Ovary (tissue), 9 donors: ENCODE data around the gene CYP2W1. TPM values are rescaled to one million over a fixed set of nuclear protein-coding genes. Genes with fewer than 3 reads are reported as not detected.

Experiments
- DNase-seq, 5 donors: peaks; one replicate each; pipeline ENCODE4 v3.0.0-alpha.2; 2019 to 2020
- H3K27ac ChIP-seq, 2 donors: fragments of 200-600 bp; one replicate each; pipeline versions ENCODE4 v1.5.1 to v1.8.0; 2019 to 2022
- H3K27me3 ChIP-seq: fragments of 200-600 bp; one replicate; pipeline ENCODE4 v1.8.0; 2022
- H3K36me3 ChIP-seq: fragments of 200-600 bp; sonication (generic); one replicate; pipeline ENCODE4 v1.5.1; 2019
- H3K4me1 ChIP-seq: one replicate; pipeline ENCODE4 v1.8.1; 2013; ENCODE audit warnings: mild to moderate bottlenecking, moderate library complexity; ENCODE audit not compliant: insufficient read depth
- H3K4me3 ChIP-seq: fragments of 200-600 bp; sonication (generic); one replicate; pipeline ENCODE4 v1.5.1; 2017
- H3K9me3 ChIP-seq, 2 donors: fragments of 200-600 bp in 1 of 2; sonication (generic) in 1 of 2; one replicate each; pipeline versions ENCODE4 v1.5.1 to v1.8.1; 2013 to 2019; ENCODE audit warnings: mild to moderate bottlenecking in 1 of 2, moderate library complexity in 1 of 2
- EP300 ChIP-seq: sonication (generic); formaldehyde crosslinking; IDR thresholded peaks from one replicate; pipeline ENCODE4 v1.6.1; 2017; ENCODE audit warnings: antibody characterized with exemption
- POLR2A ChIP-seq: fragments of 450-650 bp; IDR thresholded peaks from one replicate; pipeline ENCODE4 v1.6.1; 2017; ENCODE audit warnings: antibody characterized with exemption, mild to moderate bottlenecking, moderate library complexity
- WGBS, 3 donors: extraction: QIAGEN DNeasy Blood & Tissue Kit in 1 of 3; methylation state at CpG; one replicate each; pipeline versions ENCODE4 v1.1.5 to v1.1.7; 2013 to 2017; 5-methylcytosine and 5-hydroxymethylcytosine counted together
- intact Hi-C, 4 donors: fragments of 100-400 bp; cut with DNase I; formaldehyde crosslinking; loops; one replicate each; pipeline versions ENCODE4 v1.11.0 to v1.15.1; 2022 to 2023
- polyA plus RNA-seq, 2 donors: library from polyadenylated mRNA; stranded (reverse); fragments of 200-250 nt in 1 of 2; fragments of 350-450 nt in 1 of 2; fragmentation: Illumina TruSeq in 1 of 2; extraction: RNeasy Lipid Tissue Mini Kit (QIAGEN cat#74804) in 1 of 2; gene quantifications; one replicate each; pipeline ENCODE4 v1.2.3, GENCODE V29; 2013 to 2014
- total RNA-seq, 7 donors: library from RNA; depleted of rRNA in 2 of 7; stranded (reverse); fragments of >200 nt in 2 of 7; fragmentation: NEBNext Ultra II Directional in 3 of 7; extraction: Animal tissue kit (Norgen Biotek cat#: 25700) in 3 of 7; gene quantifications; one replicate each; pipeline versions ENCODE4 v1.1.0 to v1.2.4, GENCODE V29; 2016 to 2023
- TF ChIP-seq, protein P1 (sequence below), 3 donors: fragments of 450-650 bp in 2 of 3; fragments of 200-600 bp in 1 of 3; IDR thresholded peaks; one replicate each; pipeline versions ENCODE4 v1.5.1 to v1.8.0; 2016 to 2022; ENCODE audit warnings: antibody characterized with exemption in 3 of 3, mild to moderate bottlenecking in 1 of 3
- donor health status: DM: no; HTN: no; CAD: no; lungs with moderate emphysema.
- donor health status: DM: no; HTN: no; CAD: no.
- donor health status: Bipolar disorder and iron deficiency.
- donor health status: DM: yes; HTN: yes; CAD: no.
- donor health status: DM: no; HTN: no; CAD: no.
- donor health status: DM: yes; HTN: yes; CAD: no.

The CYP2W1 gene
- total and polyA plus RNA-seq, 9 donors = 0.64 to 5.2 (median 2.7) TPM; not detected in 2

DNA sequence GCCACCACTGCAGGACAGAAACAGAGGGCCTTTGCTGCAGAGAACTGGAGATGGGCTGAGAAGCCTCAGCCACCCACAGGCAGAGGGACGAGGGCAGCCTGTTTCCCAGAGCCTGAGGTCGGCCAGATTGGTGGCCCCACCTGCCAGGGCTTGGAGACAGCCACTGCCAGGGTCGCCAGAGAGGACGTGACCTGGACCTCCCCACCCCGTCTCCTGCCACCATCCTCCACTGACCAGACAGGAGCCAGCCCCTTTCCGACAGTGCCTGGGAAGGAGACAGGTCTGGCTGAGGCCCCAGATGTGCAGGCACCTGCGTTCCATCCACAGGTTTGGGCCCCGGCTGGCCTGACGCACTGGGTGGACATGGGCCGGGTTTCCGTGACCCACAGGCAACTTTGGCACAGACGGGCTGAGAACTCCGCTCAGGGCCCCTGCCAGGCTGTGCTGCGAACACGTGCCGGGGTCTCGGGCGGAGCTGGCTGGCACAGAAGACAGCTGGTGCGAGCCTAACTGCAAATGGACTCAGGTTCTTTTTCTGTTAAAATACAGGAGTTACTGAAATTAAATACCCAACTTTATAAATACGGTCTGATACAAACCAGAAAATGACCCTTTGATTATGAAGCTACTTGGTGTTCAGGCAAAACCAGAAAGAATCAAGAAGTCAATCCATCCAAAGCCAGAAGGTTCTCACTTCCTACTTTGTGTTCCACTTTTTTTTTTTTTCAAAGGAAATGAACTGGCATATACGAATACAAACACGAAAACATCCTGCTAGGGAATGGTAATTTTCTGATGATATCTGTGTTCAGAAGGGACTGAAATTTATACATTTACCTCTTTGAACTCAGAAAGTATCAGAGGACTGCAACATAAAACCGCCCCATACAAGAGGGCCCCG is 14.5 kb upstream of the CYP2W1 start:
- Histone ChIP-seq H3K9me3 (no peaks in the 10 kb centered on the region), H3K27ac (no peak overlapping the region), H3K27me3 (no peaks in the 10 kb centered on the region), H3K36me3 (no peaks in the 10 kb centered on the region), H3K4me3 (no peak overlapping the region), H3K4me1 (peaks cover 14% of the 10 kb centered on the region)
- intact Hi-C loops = no loop called here
- WGBS, 3 donors = 85 to 86% (median 86%) methylated on average over 24 of the region's 24 CpGs
- TF ChIP-seq EP300 (no peak), POLR2A (no peak)
- TF ChIP-seq, protein P1, sequence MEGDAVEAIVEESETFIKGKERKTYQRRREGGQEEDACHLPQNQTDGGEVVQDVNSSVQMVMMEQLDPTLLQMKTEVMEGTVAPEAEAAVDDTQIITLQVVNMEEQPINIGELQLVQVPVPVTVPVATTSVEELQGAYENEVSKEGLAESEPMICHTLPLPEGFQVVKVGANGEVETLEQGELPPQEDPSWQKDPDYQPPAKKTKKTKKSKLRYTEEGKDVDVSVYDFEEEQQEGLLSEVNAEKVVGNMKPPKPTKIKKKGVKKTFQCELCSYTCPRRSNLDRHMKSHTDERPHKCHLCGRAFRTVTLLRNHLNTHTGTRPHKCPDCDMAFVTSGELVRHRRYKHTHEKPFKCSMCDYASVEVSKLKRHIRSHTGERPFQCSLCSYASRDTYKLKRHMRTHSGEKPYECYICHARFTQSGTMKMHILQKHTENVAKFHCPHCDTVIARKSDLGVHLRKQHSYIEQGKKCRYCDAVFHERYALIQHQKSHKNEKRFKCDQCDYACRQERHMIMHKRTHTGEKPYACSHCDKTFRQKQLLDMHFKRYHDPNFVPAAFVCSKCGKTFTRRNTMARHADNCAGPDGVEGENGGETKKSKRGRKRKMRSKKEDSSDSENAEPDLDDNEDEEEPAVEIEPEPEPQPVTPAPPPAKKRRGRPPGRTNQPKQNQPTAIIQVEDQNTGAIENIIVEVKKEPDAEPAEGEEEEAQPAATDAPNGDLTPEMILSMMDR (IDR thresholded peaks at IDR 0.05) = no peak
- no peak for DNase-seq

DNA sequence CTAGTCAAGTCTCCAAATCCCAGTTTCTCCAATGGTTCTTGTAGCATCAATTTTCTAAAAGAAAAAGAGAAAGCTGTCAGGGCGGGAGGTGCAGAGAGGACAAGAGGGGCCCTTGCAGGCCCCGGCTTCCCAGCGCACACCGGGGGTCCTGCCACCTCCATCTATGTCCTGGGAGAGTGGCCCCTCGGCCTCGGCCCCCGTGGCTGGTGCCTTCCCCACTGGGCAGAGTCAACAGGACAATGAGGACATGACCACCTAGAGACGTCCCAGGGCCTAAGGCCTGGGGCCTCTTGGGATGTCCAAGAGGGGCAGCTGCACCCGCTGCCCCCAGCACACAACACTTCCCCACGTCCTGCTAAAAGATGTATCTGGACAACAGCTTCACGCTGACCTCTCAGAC is 13.6 kb upstream of the CYP2W1 start:
- no peak overlapping the region for H3K4me3 ChIP-seq
- peaks cover 12% of the 10 kb centered on the region for H3K4me1 ChIP-seq
- intact Hi-C loops = no loop called here
- no peak overlapping the region for H3K27ac ChIP-seq
- TF ChIP-seq, protein P1 (IDR thresholded peaks at IDR 0.05) = no peak
- TF ChIP-seq POLR2A (no peak), EP300 (no peak)
- no peaks in the 10 kb centered on the region for H3K27me3 ChIP-seq
- H3K9me3 ChIP-seq = no peaks in the 10 kb centered on the region
- WGBS, 3 donors = 91 to 95% (median 94%) methylated on average over 11 of the region's 11 CpGs
- no peak for DNase-seq
- H3K36me3 ChIP-seq = no peaks in the 10 kb centered on the region

DNA sequence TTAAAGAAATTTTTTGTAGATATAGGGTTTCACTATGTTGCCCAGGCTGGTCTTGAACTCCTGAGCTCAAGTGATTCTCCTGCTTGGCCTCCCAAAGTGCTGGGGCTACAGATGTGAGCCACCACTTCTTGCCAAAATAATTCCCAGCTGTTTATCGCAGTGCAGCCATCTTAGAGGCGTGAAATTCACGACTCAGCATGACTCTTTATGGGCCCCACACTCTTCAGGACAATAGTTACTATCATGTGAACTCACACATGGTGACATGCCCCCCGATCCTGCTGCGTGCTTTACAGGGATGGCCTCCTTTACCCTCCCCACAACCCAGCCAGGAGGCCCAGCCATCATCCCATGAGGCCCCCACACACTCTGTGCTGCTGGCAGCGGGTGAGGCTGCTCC is 12.2 kb upstream of the CYP2W1 start:
- no peaks in the 10 kb centered on the region for H3K27me3 ChIP-seq
- no peak for DNase-seq
- 86 to 88% (median 87%) methylated on average over 6 of the region's 6 CpGs for WGBS, 3 donors
- H3K4me1 ChIP-seq = peaks cover 6% of the 10 kb centered on the region
- no peaks in the 10 kb centered on the region for H3K36me3 ChIP-seq
- TF ChIP-seq POLR2A (no peak), EP300 (no peak)
- TF ChIP-seq, protein P1 (IDR thresholded peaks at IDR 0.05) = no peak
- intact Hi-C loops = no loop called here
- H3K27ac ChIP-seq = no peak overlapping the region
- no peak overlapping the region for H3K4me3 ChIP-seq
- no peaks in the 10 kb centered on the region for H3K9me3 ChIP-seq

DNA sequence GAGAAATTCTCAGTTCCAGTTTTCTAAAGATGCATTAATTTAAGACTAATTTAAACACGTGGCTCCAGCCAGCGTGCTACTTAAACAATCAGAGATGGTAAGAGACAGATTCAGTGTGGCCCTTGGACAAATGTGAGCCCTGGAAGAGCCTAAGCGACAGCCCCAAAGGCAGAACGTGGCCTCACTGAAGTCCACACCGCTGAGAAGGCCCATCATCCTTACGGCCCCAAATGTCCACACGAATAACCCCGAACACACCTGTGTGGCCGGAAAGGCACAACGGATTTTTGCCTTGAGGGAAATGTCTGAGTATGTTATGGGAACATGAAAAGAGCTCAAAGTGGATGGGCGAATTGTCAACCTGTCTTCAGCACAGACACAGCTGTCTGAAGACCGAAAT is 10.9 kb upstream of the CYP2W1 start:
- TF ChIP-seq, protein P1 (IDR thresholded peaks at IDR 0.05) = no peak
- TF ChIP-seq EP300 (no peak), POLR2A (no peak)
- 82 to 89% (median 86%) methylated on average over 12 of the region's 12 CpGs for WGBS, 3 donors
- H3K36me3 ChIP-seq = no peaks in the 10 kb centered on the region
- no peak overlapping the region for H3K4me3 ChIP-seq
- H3K9me3 ChIP-seq = no peaks in the 10 kb centered on the region
- peaks cover 14% of the 10 kb centered on the region for H3K4me1 ChIP-seq
- no peak for DNase-seq
- H3K27ac ChIP-seq = no peak overlapping the region
- H3K27me3 ChIP-seq = no peaks in the 10 kb centered on the region
- intact Hi-C loops = no loop called here
